GM12872 (cell line): Measurements from ENCODE around the gene TUBA4B.

Experiments
- CTCF ChIP-seq: IDR thresholded peaks from 3 replicates; pipeline ENCODE4 v1.5.1; 2011; ENCODE audit warnings: low read depth, mild to moderate bottlenecking, low read length, moderate library complexity; ENCODE audit not compliant: insufficient read depth

Gene TUBA4B

DNA sequence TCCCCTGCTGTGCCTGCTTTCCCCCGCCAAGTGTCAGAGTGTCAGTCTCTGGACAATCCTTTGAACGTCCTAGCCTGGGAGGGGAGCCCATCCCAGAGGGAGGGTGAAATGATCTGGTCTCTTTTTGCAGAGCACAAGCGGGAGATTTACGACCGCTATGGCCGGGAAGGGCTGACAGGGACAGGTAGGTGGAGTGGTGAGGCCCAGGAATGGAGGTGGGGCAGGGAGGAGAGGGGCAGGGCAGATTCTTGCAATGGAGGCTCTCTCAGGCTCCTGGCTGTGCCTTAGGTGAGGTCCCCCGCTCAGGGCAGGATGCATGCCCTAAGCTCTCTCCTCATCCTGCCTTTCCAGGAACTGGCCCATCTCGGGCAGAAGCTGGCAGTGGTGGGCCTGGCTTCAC, 28.5 kb downstream of the TUBA4B start:
- no peak for TF ChIP-seq CTCF

GRCh38 chr2:219282375-219282774, 29.3 kb downstream of the TUBA4B start:
- no peak for TF ChIP-seq CTCF

DNA sequence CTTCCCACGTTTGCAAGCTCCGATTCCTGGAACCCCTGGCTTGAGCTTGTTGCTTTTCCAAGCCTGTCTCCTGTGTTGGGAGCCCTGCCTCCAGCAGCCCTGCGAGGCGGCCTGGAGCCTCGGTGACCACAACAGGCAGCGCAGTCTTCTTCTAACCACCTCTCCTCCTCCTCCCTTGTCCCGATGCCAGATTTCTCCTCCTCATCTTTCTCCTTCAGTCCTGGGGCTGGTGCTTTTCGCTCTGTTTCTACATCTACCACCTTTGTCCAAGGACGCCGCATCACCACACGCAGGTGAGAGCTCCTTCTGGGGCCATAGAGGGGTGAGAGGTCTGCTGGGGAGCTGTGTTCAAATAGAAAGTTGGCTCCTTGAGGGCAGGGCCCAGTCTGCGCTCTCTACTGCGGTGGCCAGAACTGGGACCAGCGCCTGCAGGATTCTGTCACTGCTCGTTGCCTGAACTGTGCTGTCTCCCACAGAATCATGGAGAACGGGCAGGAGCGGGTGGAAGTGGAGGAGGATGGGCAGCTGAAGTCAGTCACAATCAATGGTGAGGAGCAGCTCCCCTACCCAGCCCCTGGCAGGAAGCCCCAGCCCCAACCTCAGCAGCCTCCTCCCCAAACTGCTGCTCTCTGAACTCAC, 30.0 kb downstream of the TUBA4B start:
- TF ChIP-seq CTCF = no peak

GRCh38 chr2:219284501-219285372, 31.7 kb downstream of the TUBA4B start:
- no peak for TF ChIP-seq CTCF

GRCh38 chr2:219285373-219285735, 32.3 kb downstream of the TUBA4B start:
- TF ChIP-seq CTCF = no peak

- TF ChIP-seq CTCF = no peak
These were observed 32.9 kb downstream of the TUBA4B start for GRCh38 chr2:219285894-219286425.

DNA sequence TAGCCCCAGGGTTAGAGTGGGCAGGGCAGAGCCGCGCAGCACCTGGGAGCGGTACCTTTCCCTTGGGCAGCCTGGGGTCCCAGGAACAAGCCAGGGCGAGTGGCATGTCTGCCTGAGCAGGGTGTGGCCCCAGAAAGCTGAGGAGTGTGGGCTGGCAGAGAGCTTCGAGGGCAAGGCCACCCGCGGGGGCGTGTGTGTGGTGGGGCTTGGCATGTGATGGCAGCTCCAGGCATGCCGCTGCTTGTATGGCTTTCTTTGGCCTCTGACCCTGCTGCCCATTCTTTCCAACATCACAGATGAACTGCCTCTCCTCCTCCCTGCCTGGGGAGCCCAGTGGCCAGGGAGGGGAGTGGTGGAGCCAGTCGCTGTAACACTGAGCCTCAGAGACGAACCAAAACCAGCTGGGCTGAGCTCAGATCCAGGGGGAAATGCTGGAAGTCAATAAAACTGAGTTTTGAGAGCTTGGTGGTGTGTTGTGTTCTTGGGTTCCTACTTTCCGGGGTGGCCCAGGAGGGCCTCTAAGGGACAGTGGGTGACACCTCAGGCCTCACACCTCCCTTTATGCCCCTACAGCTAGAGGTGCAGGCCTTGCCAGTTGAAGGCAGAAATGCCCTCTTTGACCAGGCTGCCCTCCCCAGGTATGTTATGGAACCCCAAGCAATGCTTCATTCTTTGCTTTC, 33.5 kb downstream of the TUBA4B start:
- TF ChIP-seq CTCF = no peak
